ENCODE results near the gene LACRT. TPM values are rescaled to one million over a fixed set of nuclear protein-coding genes. Genes with fewer than 3 reads are reported as not detected.

Gene LACRT
- total and polyA plus RNA-seq, 2 donors (not counting 3 experiments of a cell fraction or from before 2014, with no cell fraction given) = not detected

DNA sequence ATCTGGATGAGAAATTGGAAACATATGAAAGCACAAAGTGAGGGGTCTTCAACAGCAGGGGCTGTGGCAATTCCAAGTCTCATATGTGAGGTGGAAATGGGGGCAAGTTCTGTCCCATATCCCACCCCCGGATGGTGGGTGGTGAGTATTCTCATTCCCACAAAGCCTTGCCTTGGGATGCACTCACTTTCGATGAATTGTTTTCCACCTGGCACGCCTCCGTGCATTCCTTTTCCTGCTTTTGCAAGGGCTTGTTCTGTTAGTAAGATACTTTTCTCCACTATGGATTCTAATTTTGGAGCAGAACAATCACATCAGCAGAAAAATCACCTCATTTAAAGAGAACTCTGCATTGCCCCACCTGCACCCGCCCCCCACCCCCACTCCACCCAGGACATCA, 3.1 kb downstream of the LACRT start:
- Histone ChIP-seq H3K9ac (replicated peaks; ENCODE audit: extremely low read depth, insufficient read depth, low read length) (no peak overlapping the region), H4K20me1 (replicated peaks; ENCODE audit: control insufficient read depth, extremely low read depth, insufficient read depth, low read length) (no peaks in the 10 kb centered on the region), H3K9me3 (replicated peaks; ENCODE audit: control insufficient read depth, insufficient read depth, low read length) (no peaks in the 10 kb centered on the region), H3K27ac (ENCODE audit: insufficient read depth, low read depth, low read length) (no peak overlapping the region), H3K79me2 (ENCODE audit: control insufficient read depth, insufficient read depth, low read length) (no peaks in the 10 kb centered on the region), H3K4me1 (ENCODE audit: control insufficient read depth, extremely low read depth, insufficient read depth, low read length) (no peaks in the 10 kb centered on the region), H2AFZ (ENCODE audit: low read depth, low read length) (no peak overlapping the region), H3K4me2 (ENCODE audit: insufficient read depth, low read length) (no peak overlapping the region), H3K9me1 (replicated peaks; ENCODE audit: control insufficient read depth, extremely low read depth, insufficient read depth, low read length) (no peaks in the 10 kb centered on the region), H3K4me3 (replicated peaks in 1 of 3; ENCODE audit: insufficient read depth in 1 of 3, low read depth in 1 of 3, low read length in 3 of 3) (no peak overlapping the region), H3K27me3 (ENCODE audit: control insufficient read depth in 2 of 2, insufficient read depth in 2 of 2, low read length in 2 of 2) (no peaks in the 10 kb centered on the region), H3K36me3 (ENCODE audit: control insufficient read depth in 2 of 2, extremely low read depth in 1 of 2, insufficient read depth in 2 of 2, low read length in 2 of 2) (no peaks in the 10 kb centered on the region)
- CTCF ChIA-PET = no interaction called here
- dilution Hi-C loops (cut with MboI; ENCODE audit: extremely low pct_ligation_motif_present, low sequenced_read_pairs) = no loop called here
- TF ChIP-seq EZH2 (IDR thresholded peaks at IDR 0.05; ENCODE audit: borderline replicate concordance, low read depth, low read length, severe bottlenecking) = no peak
- TF ChIP-seq MYC (IDR thresholded peaks at IDR 0.05; ENCODE audit: low read depth, low read length) = no peak
- TF ChIP-seq, protein P1, sequence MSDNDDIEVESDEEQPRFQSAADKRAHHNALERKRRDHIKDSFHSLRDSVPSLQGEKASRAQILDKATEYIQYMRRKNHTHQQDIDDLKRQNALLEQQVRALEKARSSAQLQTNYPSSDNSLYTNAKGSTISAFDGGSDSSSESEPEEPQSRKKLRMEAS (IDR thresholded peaks at IDR 0.05; ENCODE audit: insufficient read depth, insufficient read length) = no peak
- no peak for TF ChIP-seq POLR2A (IDR thresholded peaks at IDR 0.05; ENCODE audit: low read depth, low read length)
- TF ChIP-seq, protein P2, sequence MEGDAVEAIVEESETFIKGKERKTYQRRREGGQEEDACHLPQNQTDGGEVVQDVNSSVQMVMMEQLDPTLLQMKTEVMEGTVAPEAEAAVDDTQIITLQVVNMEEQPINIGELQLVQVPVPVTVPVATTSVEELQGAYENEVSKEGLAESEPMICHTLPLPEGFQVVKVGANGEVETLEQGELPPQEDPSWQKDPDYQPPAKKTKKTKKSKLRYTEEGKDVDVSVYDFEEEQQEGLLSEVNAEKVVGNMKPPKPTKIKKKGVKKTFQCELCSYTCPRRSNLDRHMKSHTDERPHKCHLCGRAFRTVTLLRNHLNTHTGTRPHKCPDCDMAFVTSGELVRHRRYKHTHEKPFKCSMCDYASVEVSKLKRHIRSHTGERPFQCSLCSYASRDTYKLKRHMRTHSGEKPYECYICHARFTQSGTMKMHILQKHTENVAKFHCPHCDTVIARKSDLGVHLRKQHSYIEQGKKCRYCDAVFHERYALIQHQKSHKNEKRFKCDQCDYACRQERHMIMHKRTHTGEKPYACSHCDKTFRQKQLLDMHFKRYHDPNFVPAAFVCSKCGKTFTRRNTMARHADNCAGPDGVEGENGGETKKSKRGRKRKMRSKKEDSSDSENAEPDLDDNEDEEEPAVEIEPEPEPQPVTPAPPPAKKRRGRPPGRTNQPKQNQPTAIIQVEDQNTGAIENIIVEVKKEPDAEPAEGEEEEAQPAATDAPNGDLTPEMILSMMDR (IDR thresholded peaks at IDR 0.05; ENCODE audit: extremely low read depth in 1 of 2, insufficient read depth in 1 of 2, low read depth in 1 of 2, low read length in 2 of 2) = no peak
- no peak for TF ChIP-seq JUN (IDR thresholded peaks at IDR 0.05; ENCODE audit: borderline replicate concordance, insufficient read depth, insufficient read length, low read depth)
- TF ChIP-seq POLR2AphosphoS5 (IDR thresholded peaks at IDR 0.05; ENCODE audit: insufficient read depth, low read depth, low read length) = no peak
- no peak for TF ChIP-seq GATA2 (IDR thresholded peaks at IDR 0.05; ENCODE audit: insufficient read depth, insufficient read length, low read depth, low read length)
- no peak for TF ChIP-seq FOS (IDR thresholded peaks at IDR 0.05; ENCODE audit: borderline replicate concordance, insufficient read depth, low read length)
- intact Hi-C loops (cut with micrococcal nuclease) = no loop called here
- DNase-seq (ENCODE audit: low read depth, low spot score) (no peak), FAIRE-seq (no peak)
- no TSS peak for BruUV-seq (replicated peaks)
- POLR2A ChIA-PET = no interaction called here

All from endothelial cell of umbilical vein (primary cell).